A549 (cell line): ENCODE results near the gene DLG2. TPM values are rescaled to one million over a fixed set of nuclear protein-coding genes. Genes with fewer than 3 reads are reported as not detected.

ENCODE experiments used
- ATAC-seq, 2 experiments: fragments of 200-7000 bp in 1 of 2; fragments of >200 bp in 1 of 2; cut with Nextera tagmentation in 1 of 2; cut with Tn5 transposase in 1 of 2; 3 replicates each; pipeline versions ENCODE4 v1.8.0 to v1.9.1; 2018 to 2020; ENCODE audit warnings: mild to moderate bottlenecking in 1 of 2, moderate library complexity in 1 of 2
- CTCF ChIA-PET: fragments of 300-600 bp; sonication (Branson Sonifier 250); formaldehyde crosslinking; extraction: SDS; loops from one replicate; lab custom pipeline; 2021; ENCODE audit warnings: antibody characterized with exemption, inconsistent platforms; lab: Yijun Ruan, JAX
- POLR2A ChIA-PET: fragments of 350-600 bp; formaldehyde crosslinking; extraction: SDS; loops from one replicate; lab custom pipeline; 2021; ENCODE audit warnings: antibody characterized with exemption, inconsistent platforms; lab: Yijun Ruan, JAX
- DNase-seq, 2 experiments: peaks; one replicate each; pipeline versions ENCODE4 v3.0.0 to v3.0.0-alpha.2; 2011 to 2016; ENCODE audit warnings: low read depth in 1 of 2, low spot score in 1 of 2
- FAIRE-seq: peaks from 2 replicates; lab custom pipeline; 2011; peaks lifted over from hg19 to GRCh38; lab: Jason Lieb, UNC
- H3K27ac ChIP-seq, 2 experiments: fragments of >200 bp; sonication (Bioruptor Twin); formaldehyde crosslinking; 3 replicates each; pipeline ENCODE4 v1.5.1; 2016 to 2017
- H3K4me1 ChIP-seq: fragments of >200 bp; sonication (Bioruptor Twin); formaldehyde crosslinking; 3 replicates; pipeline ENCODE4 v1.6.1; 2016
- H3K4me2 ChIP-seq: fragments of >200 bp; sonication (Bioruptor Twin); formaldehyde crosslinking; 3 replicates; pipeline ENCODE4 v1.6.1; 2016
- H3K4me3 ChIP-seq: fragments of >200 bp; sonication (Bioruptor Twin); formaldehyde crosslinking; 3 replicates; pipeline ENCODE4 v1.5.1; 2016
- H3K9me3 ChIP-seq: fragments of >200 bp; sonication (Bioruptor Twin); formaldehyde crosslinking; 3 replicates; pipeline ENCODE4 v1.6.1; 2016
- BCL3 ChIP-seq: fragments of >200 bp; sonication (Bioruptor Twin); formaldehyde crosslinking; IDR thresholded peaks from 3 replicates; pipeline ENCODE4 v1.6.1; 2016
- BHLHE40 ChIP-seq: IDR thresholded peaks from 2 replicates; pipeline ENCODE4 v1.6.1; 2012; ENCODE audit warnings: low read depth, low read length, inconsistent platforms
- CBX8 ChIP-seq: fragments of 200-600 bp; sonication (generic); IDR thresholded peaks from 2 replicates; pipeline ENCODE4 v1.6.1; 2016
- CHD2 ChIP-seq: fragments of 150-350 bp; IDR thresholded peaks from 2 replicates; pipeline ENCODE4 v1.6.1; 2014; ENCODE audit warnings: low read length; ENCODE audit not compliant: partially characterized antibody
- CTCF ChIP-seq: fragments of >200 bp; sonication (Bioruptor Twin); formaldehyde crosslinking; IDR thresholded peaks from 3 replicates; pipeline ENCODE4 v1.5.1; 2016
- EHF ChIP-seq: fragments of 250-450 bp; sonication (Bioruptor Pico); IDR thresholded peaks from 2 replicates; pipeline ENCODE4 v1.5.0; 2020; ENCODE audit warnings: mild to moderate bottlenecking
- EHMT2 ChIP-seq: fragments of 200-600 bp; sonication (generic); IDR thresholded peaks from 2 replicates; pipeline ENCODE4 v1.6.1; 2016; ENCODE audit warnings: antibody characterized with exemption, low read depth, mild to moderate bottlenecking, moderate library complexity
- FOSB ChIP-seq: fragments of 250-450 bp; sonication (Bioruptor Pico); IDR thresholded peaks from 2 replicates; pipeline ENCODE4 v1.5.0; 2020; ENCODE audit warnings: mild to moderate bottlenecking, moderate library complexity
- HDAC2 ChIP-seq: fragments of 200-600 bp; sonication (generic); IDR thresholded peaks from 2 replicates; pipeline ENCODE4 v1.6.1; 2016
- HOXB5 ChIP-seq: fragments of 250-450 bp; sonication (Bioruptor Pico); IDR thresholded peaks from 2 replicates; pipeline ENCODE4 v1.5.0; 2020; ENCODE audit warnings: mild to moderate bottlenecking, moderate library complexity
- JUNB ChIP-seq: fragments of >200 bp; sonication (Bioruptor Twin); formaldehyde crosslinking; IDR thresholded peaks from 2 replicates; pipeline ENCODE4 v1.6.1; 2016
- MAFK ChIP-seq: fragments of 450-650 bp; IDR thresholded peaks from 2 replicates; pipeline ENCODE4 v1.6.1; 2014; ENCODE audit not compliant: partially characterized antibody
- MYC ChIP-seq: IDR thresholded peaks from 2 replicates; pipeline ENCODE4 v1.6.1; 2012; ENCODE audit warnings: mild to moderate bottlenecking, inconsistent platforms, low read length, improper control_type of control experiment, borderline replicate concordance
- PHF8 ChIP-seq: fragments of 200-600 bp; sonication (generic); IDR thresholded peaks from 2 replicates; pipeline ENCODE4 v1.6.1; 2016; ENCODE audit warnings: low read depth, mild to moderate bottlenecking, antibody characterized with exemption, moderate library complexity, borderline replicate concordance
- POLR2A ChIP-seq: IDR thresholded peaks from 2 replicates; pipeline ENCODE4 v1.6.1; 2012; ENCODE audit warnings: mild to moderate bottlenecking, low read length
- RARB ChIP-seq: fragments of 250-450 bp; sonication (Bioruptor Pico); IDR thresholded peaks from 2 replicates; pipeline ENCODE4 v1.8.0; 2021; ENCODE audit warnings: mild to moderate bottlenecking, moderate library complexity
- RNF2 ChIP-seq: fragments of 200-600 bp; sonication (generic); IDR thresholded peaks from 2 replicates; pipeline ENCODE4 v1.6.1; 2016; ENCODE audit warnings: low read depth, mild to moderate bottlenecking, antibody characterized with exemption, moderate library complexity, borderline replicate concordance
- SMC3 ChIP-seq: fragments of >200 bp; sonication (Bioruptor Twin); formaldehyde crosslinking; IDR thresholded peaks from 3 replicates; pipeline ENCODE4 v1.6.1; 2018; ENCODE audit warnings: inconsistent platforms
- TFCP2L1 ChIP-seq: fragments of 250-450 bp; sonication (Bioruptor Pico); IDR thresholded peaks from 2 replicates; pipeline ENCODE4 v1.5.0; 2021; ENCODE audit warnings: mild to moderate bottlenecking
- ZFP36 ChIP-seq: fragments of 450-650 bp; IDR thresholded peaks from 2 replicates; pipeline ENCODE4 v1.6.1; 2014; ENCODE audit warnings: borderline replicate concordance; ENCODE audit not compliant: partially characterized antibody
- ZNF302 ChIP-seq: fragments of 250-450 bp; sonication (Bioruptor Pico); IDR thresholded peaks from 2 replicates; pipeline ENCODE4 v1.9.0; 2021; ENCODE audit warnings: inconsistent platforms, mild to moderate bottlenecking, moderate library complexity
- WGBS: methylation state at CpG from one replicate; pipeline ENCODE4 v1.1.6; 2017; ENCODE audit errors: missing lambda C conversion rate; 5-methylcytosine and 5-hydroxymethylcytosine counted together
- polyA plus RNA-seq, 4 experiments: library from polyadenylated mRNA; depleted of rRNA in 3 of 4; stranded (reverse); fragments of >200 nt; fragmentation: RNase III in 1 of 4; extraction: RNeasy Plus Mini Kit Qiagen cat#74134 plus additional on column Dnase treatment in 1 of 4; gene quantifications; 2 replicates in 3 of 4; 3 replicates in 1 of 4; pipeline ENCODE4 v1.2.3, GENCODE V29; 2011 to 2017
- TF ChIP-seq, protein P1 (sequence below): fragments of 250-450 bp; sonication (Bioruptor Pico); IDR thresholded peaks from 2 replicates; pipeline ENCODE4 v1.5.0; 2021; ENCODE audit warnings: mild to moderate bottlenecking, moderate library complexity, borderline replicate concordance

DLG2 gene
- polyA plus RNA-seq, 2 of the 4 experiments (the other 2 are of a cell fraction), result 0.26 to 0.79 TPM

- no peak for TF ChIP-seq RARB (CRISPR knock-in tag)
- TF ChIP-seq HOXB5 (CRISPR knock-in tag), result no peak
- no peak for TF ChIP-seq HDAC2
- no peak for TF ChIP-seq FOSB (CRISPR knock-in tag)
- TF ChIP-seq TFCP2L1 (CRISPR knock-in tag), result no peak
- TF ChIP-seq CBX8, result no peak
- TF ChIP-seq ZFP36, result no peak
These were observed 1963.7 kb downstream of the DLG2 start (continued) for GRCh38 chr11:83663446-83663845.

- H3K4me3 ChIP-seq, result no peak overlapping the region
- FAIRE-seq (no peak), DNase-seq (no peak), ATAC-seq (no peak)
- no peaks in the 10 kb centered on the region for H3K4me1 ChIP-seq
- ChIA-PET POLR2A (no interaction called here), CTCF (no interaction called here)
- WGBS, result 0% methylated on average over 1 of the region's 1 CpG
- H3K27ac ChIP-seq, result no peak overlapping the region
- no peaks in the 10 kb centered on the region for H3K9me3 ChIP-seq
- TF ChIP-seq ZNF302 (CRISPR knock-in tag) (no peak), EHF (CRISPR knock-in tag) (no peak), RARB (CRISPR knock-in tag) (no peak), CTCF (no peak), CHD2 (no peak), SMC3 (no peak), RNF2 (no peak), BCL3 (no peak), MAFK (no peak), FOSB (CRISPR knock-in tag) (no peak), POLR2A (no peak), MYC (no peak), BHLHE40 (no peak), PHF8 (no peak), JUNB (no peak), TFCP2L1 (CRISPR knock-in tag) (no peak), EHMT2 (no peak)
- TF ChIP-seq, protein P1, sequence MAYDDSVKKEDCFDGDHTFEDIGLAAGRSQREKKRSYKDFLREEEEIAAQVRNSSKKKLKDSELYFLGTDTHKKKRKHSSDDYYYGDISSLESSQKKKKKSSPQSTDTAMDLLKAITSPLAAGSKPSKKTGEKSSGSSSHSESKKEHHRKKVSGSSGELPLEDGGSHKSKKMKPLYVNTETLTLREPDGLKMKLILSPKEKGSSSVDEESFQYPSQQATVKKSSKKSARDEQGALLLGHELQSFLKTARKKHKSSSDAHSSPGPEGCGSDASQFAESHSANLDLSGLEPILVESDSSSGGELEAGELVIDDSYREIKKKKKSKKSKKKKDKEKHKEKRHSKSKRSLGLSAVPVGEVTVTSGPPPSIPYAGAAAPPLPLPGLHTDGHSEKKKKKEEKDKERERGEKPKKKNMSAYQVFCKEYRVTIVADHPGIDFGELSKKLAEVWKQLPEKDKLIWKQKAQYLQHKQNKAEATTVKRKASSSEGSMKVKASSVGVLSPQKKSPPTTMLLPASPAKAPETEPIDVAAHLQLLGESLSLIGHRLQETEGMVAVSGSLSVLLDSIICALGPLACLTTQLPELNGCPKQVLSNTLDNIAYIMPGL (CRISPR knock-in tag), result no peak
- no peak overlapping the region for H3K4me2 ChIP-seq
These were observed 1964.7 kb downstream of the DLG2 start for GRCh38 chr11:83662494-83662893.
